NCI-H2171 treated with DMSO at 0.1 percent for 48 hours (cell line): ENCODE data around the gene CHKB.
"Not testable (repeated sequence)": the region's sequence is repeated elsewhere in the genome, so short reads cannot be mapped to it uniquely, and the experiment has no call there.

Experiments
- DNase-seq: peaks from one replicate; lab custom pipeline; 2025; lab: John Stamatoyannopoulos, UW

The CHKB gene

GRCh38 chr22:50548921-50549790, 33.5 kb downstream of the CHKB start:
- no peak for DNase-seq

DNA sequence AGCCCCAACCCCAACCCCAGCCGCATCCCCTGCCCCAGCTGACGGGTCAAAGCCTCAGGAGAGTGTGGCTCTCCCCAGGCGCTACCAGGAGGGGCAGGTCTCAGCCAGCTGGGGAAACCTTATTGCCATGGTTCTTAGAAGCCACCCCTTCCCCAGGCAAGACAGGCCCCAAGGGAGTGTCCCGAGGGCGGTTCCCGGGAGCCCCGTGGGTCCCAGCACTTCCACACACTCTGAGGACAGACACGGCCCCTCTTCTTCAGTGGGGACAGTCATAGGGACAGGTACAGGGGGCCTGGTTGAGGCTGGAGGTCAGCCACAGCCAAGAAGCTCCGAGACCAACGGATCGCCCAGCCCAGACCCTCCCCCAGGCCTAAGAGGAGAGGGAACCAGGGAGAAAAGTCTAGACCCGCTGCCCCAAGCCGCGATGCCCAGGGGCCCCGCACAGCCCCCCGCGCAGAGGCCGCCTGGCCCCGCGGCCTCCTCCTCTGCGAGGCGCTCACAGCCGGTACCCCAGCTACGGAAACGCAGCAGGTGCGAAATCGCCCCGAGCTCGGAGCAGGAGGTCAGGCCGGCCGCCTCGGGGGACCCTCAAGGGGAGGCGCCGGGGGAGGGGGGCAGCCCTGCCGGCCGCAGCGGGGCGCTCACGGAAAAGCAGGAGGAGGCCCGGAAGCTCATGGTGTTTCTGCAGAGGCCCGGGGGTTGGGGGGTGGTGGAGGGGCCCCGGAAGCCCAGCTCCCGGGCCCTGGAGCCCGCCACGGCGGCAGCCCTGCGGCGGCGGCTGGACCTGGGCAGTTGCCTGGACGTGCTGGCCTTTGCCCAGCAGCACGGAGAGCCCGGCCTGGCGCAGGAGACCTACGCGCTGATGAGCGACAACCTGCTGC, 34.4 kb downstream of the CHKB start:
- DNase-seq = no peak

DNA sequence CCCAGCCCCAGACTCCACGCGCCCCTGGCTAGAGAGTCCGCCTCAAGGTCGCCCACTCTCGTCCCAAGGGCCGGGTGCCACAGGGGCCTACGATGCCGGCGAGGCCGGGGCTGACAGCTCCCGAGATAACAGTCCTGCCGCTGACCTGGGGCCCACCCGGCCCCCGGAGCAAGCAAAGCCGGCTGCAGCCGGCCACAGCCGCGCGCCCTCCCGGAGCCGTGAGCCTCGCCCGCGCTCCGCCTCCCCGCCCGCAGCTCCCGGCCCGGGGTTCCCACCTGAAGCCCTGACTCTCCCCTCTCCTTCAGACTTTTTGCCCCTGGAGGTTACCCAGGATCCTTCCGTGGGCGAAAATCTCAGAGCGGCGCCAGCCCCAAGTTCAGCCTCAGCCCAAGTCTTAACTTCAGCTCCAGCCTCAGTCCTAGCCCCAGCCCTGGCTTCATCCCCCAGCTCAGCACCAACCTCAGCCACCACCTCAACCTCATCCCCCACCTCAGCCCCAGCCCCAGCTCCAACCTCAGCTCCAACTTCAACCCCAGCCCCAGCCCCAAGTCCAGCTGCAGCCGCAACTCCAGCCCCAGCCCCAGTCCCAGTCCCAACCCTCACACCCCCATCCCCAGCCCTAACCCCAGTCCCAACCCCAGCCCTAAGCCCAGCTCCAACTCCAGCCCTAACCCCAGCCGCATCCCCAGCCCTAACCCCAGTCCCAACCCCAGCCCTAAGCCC, 35.2 kb downstream of the CHKB start:
- DNase-seq = no peak

DNA sequence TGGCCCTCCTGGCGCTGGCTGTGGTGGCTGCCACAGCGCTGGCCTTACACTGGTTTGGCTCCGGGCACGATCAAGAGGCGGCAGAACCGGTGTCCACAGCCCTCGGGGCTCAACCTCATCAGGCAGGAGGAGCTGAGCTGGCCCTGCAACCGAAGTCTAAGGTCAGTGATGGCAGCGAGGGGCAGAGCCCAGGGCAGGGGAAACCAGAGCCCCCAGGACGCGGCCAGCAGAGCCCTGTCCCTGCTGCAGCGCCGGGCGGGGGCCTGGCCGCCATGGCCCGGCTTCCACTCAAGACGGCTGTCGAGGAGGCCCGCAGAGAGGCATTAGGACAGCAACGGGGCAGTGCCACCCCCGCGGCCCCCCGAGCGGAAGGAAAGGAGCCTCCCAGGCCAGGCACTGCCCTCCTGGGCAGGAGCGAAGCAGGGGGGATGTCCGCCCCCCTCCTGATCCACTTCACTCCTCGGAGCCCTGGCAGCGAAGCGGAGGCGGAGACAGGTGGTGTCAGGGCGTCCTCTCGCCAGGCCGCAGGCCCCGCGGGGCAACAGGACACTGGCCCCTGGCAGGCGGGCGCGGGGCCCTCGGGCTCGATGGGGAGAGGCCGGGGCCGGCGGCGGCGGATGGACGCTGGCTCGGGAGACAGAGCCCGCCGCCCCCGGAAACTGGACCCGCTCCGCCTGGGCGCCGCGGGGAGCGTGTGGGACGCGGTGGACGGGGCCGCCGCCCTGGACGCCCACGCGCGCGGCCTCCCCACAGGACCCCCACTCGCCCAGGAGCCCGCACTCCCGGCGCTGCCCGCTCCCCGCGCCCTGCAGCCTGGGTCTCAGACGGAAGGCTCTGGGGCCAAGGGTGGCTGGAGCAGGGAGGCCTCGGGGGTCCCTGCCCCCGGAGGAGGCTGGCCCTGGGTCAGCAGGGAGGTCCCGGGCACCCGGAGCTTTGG, 36.1 kb downstream of the CHKB start:
- no peak for DNase-seq

DNA sequence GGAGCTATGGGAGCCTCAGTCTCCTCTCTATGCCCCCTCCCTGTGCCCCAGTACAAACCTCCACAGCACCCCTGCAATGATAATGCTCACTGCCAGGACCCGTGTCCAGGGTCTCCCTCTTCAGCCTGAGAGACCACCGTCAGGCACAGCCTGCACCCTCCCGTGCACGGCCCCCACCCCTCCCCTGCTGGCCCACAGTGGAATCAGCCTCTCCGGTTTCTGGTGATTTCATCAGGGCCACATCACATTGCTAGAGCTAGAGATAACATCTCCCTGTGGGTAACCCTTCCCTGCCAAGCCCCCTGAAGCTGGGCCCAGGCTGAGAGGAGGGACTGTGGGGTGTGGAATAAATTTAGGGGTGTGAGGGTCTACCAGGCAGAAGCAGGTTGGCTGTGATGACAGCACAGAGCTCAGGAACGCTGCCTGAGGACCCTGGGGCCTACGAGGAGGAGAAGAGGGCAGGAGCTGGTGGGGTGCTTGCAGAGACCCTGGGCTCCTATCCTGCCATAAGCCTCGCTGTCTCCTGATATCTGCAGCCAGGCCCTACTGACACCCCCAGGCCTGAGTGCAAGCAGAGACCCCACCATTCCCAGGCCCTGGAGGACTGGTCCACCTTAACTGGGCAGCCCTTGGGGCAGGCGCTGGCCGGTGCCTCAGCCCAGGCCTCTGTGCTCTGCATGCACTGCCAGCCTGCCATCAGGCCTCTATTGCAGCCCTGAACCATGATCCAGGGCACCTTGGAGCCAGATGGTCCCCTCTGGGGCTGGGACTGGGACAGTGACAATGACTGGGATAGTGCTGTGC, 36.9 kb downstream of the CHKB start, which contains the start of gene KLHDC7B:
Gene KLHDC7B, plus strand, starts transcription at position 378 of the 804 bp plus-strand sequence. Its CDS starts 345 bp downstream, at position 723.
- no peak for DNase-seq

DNA sequence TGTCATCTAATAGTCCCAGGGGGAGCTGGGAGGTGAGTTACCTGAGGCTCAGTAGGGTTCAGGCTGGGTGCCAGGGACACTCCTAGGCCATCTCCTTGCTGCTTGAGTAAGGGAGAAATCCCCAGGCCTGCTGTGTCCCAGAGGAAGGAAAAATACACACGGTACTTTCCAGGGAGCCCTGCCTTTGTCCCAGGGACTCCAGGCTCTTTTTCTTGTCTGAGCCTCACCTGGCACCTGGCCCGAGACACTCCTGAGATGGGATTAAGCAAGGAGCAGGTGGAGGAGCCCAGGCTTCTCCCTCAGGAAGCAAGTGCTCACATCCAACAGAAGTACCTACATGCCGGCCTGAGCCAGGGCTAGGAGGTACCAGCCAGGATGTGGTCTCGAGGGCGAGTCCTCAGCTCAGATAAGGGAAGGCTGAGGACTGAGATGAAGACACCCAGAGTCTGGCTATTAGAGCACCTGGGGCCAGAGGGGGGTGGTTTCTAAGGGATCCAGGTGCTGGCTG, 37.8 kb downstream of the CHKB start:
- DNase-seq = peak; percentile 78

- DNase-seq = peak; percentile 62
Observed at GRCh38 chr22:50544078-50544745, 38.4 kb downstream of the CHKB start.

DNA sequence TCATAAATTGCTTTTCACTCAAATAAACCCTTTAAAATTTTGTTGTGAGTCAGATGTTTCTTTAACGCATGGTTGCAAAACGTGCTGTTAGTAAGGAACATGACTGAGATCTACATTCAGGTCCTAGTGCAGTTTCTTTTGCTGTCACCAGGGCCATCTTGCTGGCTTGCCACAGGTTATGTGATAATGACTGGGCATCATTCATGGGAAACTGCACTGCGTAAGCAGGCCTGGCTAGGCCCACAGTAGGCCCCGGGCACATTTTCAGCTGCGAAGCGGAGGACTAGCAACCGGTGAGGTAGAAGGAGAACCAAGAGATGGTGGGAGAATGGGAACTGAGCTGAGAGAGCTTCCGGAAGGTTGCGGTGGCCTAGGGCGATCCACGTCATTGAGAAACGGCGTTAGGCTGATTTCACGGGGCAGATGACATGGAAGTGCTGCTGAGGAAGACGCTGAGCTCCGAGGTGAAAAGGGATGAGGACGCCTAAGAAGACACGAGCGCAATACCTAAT, 40.2 kb downstream of the CHKB start:
- peak; percentile 25 for DNase-seq

DNA sequence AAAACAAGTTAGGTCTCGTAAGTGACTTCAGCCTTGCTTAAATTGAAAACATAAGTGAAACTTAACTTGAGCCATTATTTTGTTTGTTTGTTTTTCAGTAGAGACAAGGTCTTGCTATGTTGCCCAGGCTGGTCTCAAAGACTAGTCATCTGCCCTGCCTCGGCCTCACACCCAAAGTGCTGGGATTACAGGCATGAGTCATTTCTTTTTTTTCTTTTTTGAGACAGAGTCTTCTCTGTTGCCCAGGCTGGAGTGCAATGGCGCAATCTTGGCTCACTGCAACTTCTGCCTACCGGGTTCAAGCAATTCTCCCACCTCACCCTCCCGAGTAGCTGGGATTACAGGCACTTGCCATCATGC, 41.0 kb downstream of the CHKB start:
- DNase-seq = not testable (repeated sequence)

GRCh38 chr22:50540381-50540780, 42.3 kb downstream of the CHKB start:
- DNase-seq = no peak

GRCh38 chr22:50537765-50538164, 44.9 kb downstream of the CHKB start:
- no peak for DNase-seq

DNA sequence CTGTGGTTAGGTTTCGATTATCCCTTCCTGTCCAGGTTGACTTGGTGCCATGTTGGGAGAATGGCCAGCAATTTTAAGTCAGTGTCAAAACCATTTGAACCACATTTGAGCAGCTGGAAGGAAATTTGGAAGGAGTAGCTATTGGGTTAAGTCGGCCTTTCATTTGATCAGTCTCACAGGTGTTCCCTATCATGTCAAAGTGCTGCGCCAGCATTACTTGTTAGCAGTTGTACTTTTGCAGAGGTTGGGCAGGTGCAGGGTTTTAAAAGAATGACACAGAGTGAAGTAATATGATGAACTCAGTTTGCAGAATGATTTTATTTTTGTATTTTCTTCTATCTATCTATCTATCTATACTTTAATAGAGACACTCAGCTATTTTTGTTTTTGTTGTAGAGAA, 46.4 kb downstream of the CHKB start:
- DNase-seq = no peak

DNA sequence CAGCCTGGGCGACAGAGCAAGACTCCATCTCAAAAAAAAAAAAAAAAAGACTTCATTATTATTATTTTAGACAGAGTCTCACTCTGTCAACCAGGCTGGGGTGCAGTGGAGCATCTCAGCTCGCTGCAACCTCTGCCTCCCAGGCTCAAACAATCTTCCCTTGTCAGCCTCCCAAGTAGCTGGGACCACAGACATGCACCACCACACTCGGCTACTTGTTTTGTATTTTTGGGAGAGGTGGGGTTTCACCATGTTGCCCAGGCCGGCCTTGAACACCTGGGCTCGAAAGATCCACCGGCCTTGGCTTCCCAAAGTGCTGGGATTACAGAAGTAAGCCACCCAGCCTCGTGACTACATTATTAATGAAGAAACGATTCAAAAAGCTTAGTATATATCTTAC, 47.5 kb downstream of the CHKB start:
- no peak for DNase-seq

- not testable (repeated sequence) for DNase-seq
Observed at GRCh38 chr22:50533856-50534711, 48.6 kb downstream of the CHKB start.

GRCh38 chr22:50532824-50533796, 49.5 kb downstream of the CHKB start:
- no peak for DNase-seq

DNA sequence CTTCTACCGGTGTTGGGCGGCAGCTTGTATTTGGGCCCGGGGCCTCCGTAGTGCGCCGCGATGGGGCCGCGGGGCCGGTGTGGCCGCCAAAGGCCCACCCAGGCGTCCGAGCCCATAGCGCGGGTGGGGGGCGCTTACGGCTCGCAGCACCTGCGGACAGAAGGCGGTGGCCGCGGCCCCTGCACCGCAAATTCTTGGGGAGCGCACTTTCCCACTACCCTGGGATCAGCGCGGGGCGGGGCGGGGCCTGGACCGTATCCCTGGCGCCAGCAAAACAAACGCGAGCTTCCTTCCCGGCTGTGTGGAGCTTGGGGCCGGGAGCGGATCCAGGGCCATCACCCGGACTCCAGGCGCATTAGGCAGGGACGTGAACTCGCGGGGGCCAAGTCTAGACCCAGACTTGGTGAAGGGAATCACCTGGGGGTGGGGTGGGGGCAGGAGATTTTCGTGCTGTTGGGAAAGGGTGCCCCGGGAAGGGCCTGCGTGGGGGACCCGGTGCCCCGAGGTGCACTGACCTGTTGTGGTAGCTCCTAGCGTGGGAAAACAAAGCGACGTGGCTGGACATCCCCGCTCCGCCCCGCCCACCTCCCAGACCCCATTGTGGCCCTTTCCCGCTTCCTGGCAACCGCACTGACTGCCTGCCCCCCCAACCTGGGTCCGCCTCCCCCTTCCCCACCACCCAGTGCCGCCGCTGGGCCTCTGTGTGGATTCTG, 50.5 kb downstream of the CHKB start:
- DNase-seq = peak; percentile 34
